Measurements from ENCODE around the gene COL8A2.

Gene COL8A2

DNA sequence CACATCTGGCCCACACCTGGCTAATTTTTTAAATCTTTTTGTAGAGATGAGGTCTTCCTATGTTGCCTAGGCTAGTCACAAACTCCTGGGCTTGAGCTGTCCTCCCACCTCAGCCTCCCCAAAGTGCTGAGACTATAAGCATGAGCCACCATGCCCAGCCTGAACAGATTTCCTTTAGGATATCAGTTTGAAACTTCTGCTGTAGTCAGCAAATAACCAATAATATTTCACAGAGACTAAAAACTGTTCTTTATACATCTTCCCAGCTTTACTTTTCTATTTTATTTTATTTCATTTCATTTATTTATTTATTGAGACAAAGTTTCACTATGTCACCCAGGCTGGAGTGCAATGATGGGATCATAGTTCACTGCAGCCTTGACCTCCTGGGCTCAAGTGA lies 71.0 kb downstream of the COL8A2 start:
- no peak for DNase-seq (ENCODE audit: low read depth)

DNA sequence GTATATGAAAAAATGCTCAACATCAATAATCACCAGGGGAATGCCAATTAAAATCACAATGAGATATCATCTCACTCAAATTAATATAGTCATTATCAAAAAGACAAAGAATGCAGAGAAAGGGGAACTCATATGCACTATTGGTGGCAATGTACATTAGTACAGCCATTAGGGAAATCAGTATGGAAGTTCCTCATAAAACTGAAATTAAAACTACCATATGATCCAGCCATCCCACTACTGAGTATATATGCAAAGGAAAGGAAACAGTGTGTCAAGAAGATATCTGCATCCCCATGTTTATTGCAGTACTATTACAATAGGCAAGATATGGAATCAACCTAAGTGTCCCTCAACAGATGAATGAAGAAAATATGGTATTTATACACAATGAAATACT lies 73.2 kb downstream of the COL8A2 start:
- DNase-seq (ENCODE audit: low read depth), result no peak

Measured in stromal cell of bone marrow (primary cell).